GM19395 (cell line): Measurements from ENCODE around the gene TMTC2.

Experiments
- ATAC-seq: cut with Tn5 transposase; IDR thresholded peaks from one replicate; pipeline ENCODE4 v1.9.1; 2021; ENCODE audit warnings: mild to moderate bottlenecking, moderate library complexity; ENCODE audit not compliant: unreplicated experiment

Gene TMTC2

GRCh38 chr12:82937151-82937550 lies 250.4 kb downstream of the TMTC2 start:
- no peak for ATAC-seq

GRCh38 chr12:82942521-82942920 lies 255.8 kb downstream of the TMTC2 start:
- no peak for ATAC-seq

- ATAC-seq, result no peak
These were observed 256.3 kb downstream of the TMTC2 start for GRCh38 chr12:82942991-82943401.

- no peak for ATAC-seq
These were observed 261.8 kb downstream of the TMTC2 start for GRCh38 chr12:82948491-82948890.

- no peak for ATAC-seq
These were observed 263.6 kb downstream of the TMTC2 start for GRCh38 chr12:82950356-82950755.

GRCh38 chr12:82952946-82953345 lies 266.2 kb downstream of the TMTC2 start:
- ATAC-seq, result peak; percentile 69

- no peak for ATAC-seq
These were observed 266.7 kb downstream of the TMTC2 start for GRCh38 chr12:82953397-82953796.

- no peak for ATAC-seq
These were observed 267.4 kb downstream of the TMTC2 start for GRCh38 chr12:82954064-82954463.

- ATAC-seq, result no peak
These were observed 267.9 kb downstream of the TMTC2 start for GRCh38 chr12:82954572-82954971.

GRCh38 chr12:82955043-82955442 lies 268.3 kb downstream of the TMTC2 start:
- ATAC-seq, result no peak

GRCh38 chr12:82958966-82959365 lies 272.3 kb downstream of the TMTC2 start:
- ATAC-seq, result no peak

- peak; percentile 60 for ATAC-seq
These were observed 273.1 kb downstream of the TMTC2 start for GRCh38 chr12:82959821-82960220.

- ATAC-seq, result no peak
These were observed 275.1 kb downstream of the TMTC2 start for GRCh38 chr12:82961835-82962234.

- no peak for ATAC-seq
These were observed 277.2 kb downstream of the TMTC2 start for GRCh38 chr12:82963956-82964355.

- no peak for ATAC-seq
These were observed 277.7 kb downstream of the TMTC2 start for GRCh38 chr12:82964446-82964845.

- ATAC-seq, result no peak
These were observed 279.4 kb downstream of the TMTC2 start for GRCh38 chr12:82966001-82966559.

GRCh38 chr12:82968631-82969367 lies 282.1 kb downstream of the TMTC2 start:
- ATAC-seq, result no peak

GRCh38 chr12:82970614-82971013 lies 283.9 kb downstream of the TMTC2 start:
- ATAC-seq, result no peak

- no peak for ATAC-seq
These were observed 284.9 kb downstream of the TMTC2 start for GRCh38 chr12:82971584-82971983.

GRCh38 chr12:82972624-82973023 lies 285.9 kb downstream of the TMTC2 start:
- ATAC-seq, result no peak

- no peak for ATAC-seq
These were observed 286.9 kb downstream of the TMTC2 start for GRCh38 chr12:82973592-82973991.

GRCh38 chr12:82981150-82981549 lies 294.4 kb downstream of the TMTC2 start:
- ATAC-seq, result no peak

- ATAC-seq, result no peak
These were observed 307.4 kb downstream of the TMTC2 start for GRCh38 chr12:82994117-82994516.
